B cell (primary cell): ENCODE measurements around the gene CHD5. TPM values are rescaled to one million over a fixed set of nuclear protein-coding genes. Genes with fewer than 3 reads are reported as not detected.
"Not testable (repeated sequence)": the region's sequence is repeated elsewhere in the genome, so short reads cannot be mapped to it uniquely, and the experiment has no call there.

Source experiments
- ATAC-seq: fragments of 200-7000 bp; cut with Tn5 transposase; one replicate; pipeline ENCODE4 v1.10.0; 2021; ENCODE audit warnings: low read depth, mild to moderate bottlenecking, moderate number of reproducible peaks, moderate library complexity
- CTCF ChIA-PET: fragments of 350-600 bp; sonication (Branson Sonifier 250); formaldehyde crosslinking; loops from one replicate; lab custom pipeline; 2021; ENCODE audit warnings: antibody characterized with exemption, inconsistent platforms; lab: Charles Lee
- POLR2A ChIA-PET: fragments of 350-600 bp; sonication (Branson Sonifier 250); formaldehyde crosslinking; loops from one replicate; lab custom pipeline; 2021; ENCODE audit warnings: antibody characterized with exemption; lab: Charles Lee
- DNase-seq: peaks from one replicate; pipeline ENCODE4 v3.0.0; 2013
- H2AFZ ChIP-seq: 2 replicates; pipeline ENCODE4 v1.6.1; 2012; ENCODE audit warnings: mild to moderate bottlenecking, low read depth, low read length; ENCODE audit not compliant: insufficient read depth, poor library complexity, severe bottlenecking
- H3K27ac ChIP-seq, 2 donors: 1 replicate in 1 of 2; 2 replicates in 1 of 2; pipeline ENCODE4 v1.5.1; 2012 to 2013; ENCODE audit warnings: low read length in 2 of 2, mild to moderate bottlenecking in 2 of 2, moderate library complexity in 1 of 2
- H3K27me3 ChIP-seq, 4 experiments: fragments of 200-600 bp in 1 of 4; sonication (generic) in 1 of 4; replicated peaks in 1 of 4; 1 replicate in 2 of 4; 2 replicates in 2 of 4; pipeline versions ENCODE4 v1.6.1 to v1.7.0; 2013 to 2016; ENCODE audit warnings: low read length in 3 of 4, mild to moderate bottlenecking in 2 of 4, mixed read lengths in 1 of 4, moderate library complexity in 1 of 4; ENCODE audit not compliant: insufficient read depth in 4 of 4, control insufficient read depth in 3 of 4; ENCODE audit errors: control extremely low read depth in 1 of 4
- H3K36me3 ChIP-seq, 2 experiments: replicated peaks in 1 of 2; 1 replicate in 1 of 2; 2 replicates in 1 of 2; pipeline versions ENCODE4 v1.6.1 to v1.7.1; 2013; ENCODE audit warnings: low read length in 1 of 2; ENCODE audit not compliant: insufficient read depth in 2 of 2, control insufficient read depth in 1 of 2; ENCODE audit errors: control extremely low read depth in 1 of 2, extremely low read depth in 1 of 2
- H3K4me1 ChIP-seq, 2 donors: fragments of 200-600 bp in 1 of 2; sonication (generic) in 1 of 2; 1 replicate in 1 of 2; 2 replicates in 1 of 2; pipeline versions ENCODE4 v1.5.1 to v1.6.1; 2013 to 2017; ENCODE audit warnings: low read length in 2 of 2; ENCODE audit not compliant: control insufficient read depth in 2 of 2, insufficient read depth in 2 of 2
- H3K4me2 ChIP-seq: replicated peaks from 2 replicates; pipeline ENCODE3; 2012; ENCODE audit warnings: mild to moderate bottlenecking, low read depth, low read length; ENCODE audit not compliant: poor library complexity, severe bottlenecking
- H3K4me3 ChIP-seq, 5 experiments: fragments of 200-600 bp in 1 of 5; sonication (generic) in 1 of 5; 1 replicate in 3 of 5; 2 replicates in 2 of 5; pipeline versions ENCODE4 v1.5.1 to v1.7.0; 2011 to 2016; ENCODE audit warnings: low read length in 4 of 5, mild to moderate bottlenecking in 4 of 5, low read depth in 2 of 5, control low read depth in 1 of 5, moderate library complexity in 1 of 5; ENCODE audit not compliant: insufficient read depth in 1 of 5; ENCODE audit errors: control extremely low read depth in 1 of 5, extremely low read depth in 1 of 5
- H3K79me2 ChIP-seq: fragments of 200-600 bp; sonication (generic); one replicate; pipeline ENCODE4 v1.6.0; 2016; ENCODE audit warnings: low read length; ENCODE audit not compliant: control insufficient read depth, insufficient read depth
- H3K9ac ChIP-seq: fragments of 200-600 bp; sonication (generic); 2 replicates; pipeline ENCODE4 v1.6.1; 2017; ENCODE audit warnings: mild to moderate bottlenecking, low read length, moderate library complexity
- H3K9me3 ChIP-seq, 3 donors: one replicate each; pipeline versions ENCODE4 v1.6.1 to v1.7.1; 2013; ENCODE audit warnings: low read length in 2 of 3; ENCODE audit not compliant: control insufficient read depth in 2 of 3, insufficient read depth in 1 of 3; ENCODE audit errors: control extremely low read depth in 1 of 3
- H4K20me1 ChIP-seq: 2 replicates; pipeline ENCODE4 v1.6.0; 2012; ENCODE audit warnings: mild to moderate bottlenecking, low read length; ENCODE audit not compliant: insufficient read depth, control insufficient read depth, poor library complexity, severe bottlenecking
- H3K27ac Mint-ChIP-seq: one replicate; pipeline ENCODE4 v1.8.0; 2021; ENCODE audit warnings: mixed read lengths
- H3K27me3 Mint-ChIP-seq: one replicate; pipeline ENCODE4 v1.8.0; 2021; ENCODE audit warnings: mixed read lengths
- H3K4me1 Mint-ChIP-seq: one replicate; pipeline ENCODE4 v1.8.0; 2021; ENCODE audit warnings: mixed read lengths
- H3K4me3 Mint-ChIP-seq: one replicate; pipeline ENCODE4 v1.8.0; 2021; ENCODE audit warnings: mixed read lengths
- H3K9me3 Mint-ChIP-seq: one replicate; pipeline ENCODE4 v1.8.0; 2022; ENCODE audit warnings: mixed read lengths; ENCODE audit not compliant: insufficient read depth
- EZH2 ChIP-seq: IDR thresholded peaks from 2 replicates; pipeline ENCODE4 v1.6.1; 2012; ENCODE audit warnings: borderline replicate concordance, low read depth, mild to moderate bottlenecking, moderate library complexity, low read length; ENCODE audit not compliant: insufficient read depth, poor library complexity, severe bottlenecking
- WGBS: methylation state at CpG from one replicate; pipeline ENCODE4 v1.1.5; 2013; ENCODE audit warnings: missing lambda C conversion rate; ENCODE audit not compliant: insufficient coverage; 5-methylcytosine and 5-hydroxymethylcytosine counted together
- intact Hi-C: fragments of 100-400 bp; cut with micrococcal nuclease; formaldehyde crosslinking; loops from one replicate; pipeline ENCODE4 v1.10.0; 2022
- polyA plus RNA-seq: library from polyadenylated mRNA; depleted of rRNA; stranded (reverse); fragments of >200 nt; gene quantifications from 2 replicates; pipeline ENCODE4 v1.2.3, GENCODE V29; 2012
- total RNA-seq, 2 donors: library from RNA; stranded (reverse); fragments of 120-200 nt in 1 of 2; gene quantifications; 1 replicate in 1 of 2; 2 replicates in 1 of 2; pipeline versions ENCODE4 v1.2.3 to v1.2.4, GENCODE V29; 2013 to 2022
- TF ChIP-seq, protein P1 (sequence below): fragments of 200-600 bp; IDR thresholded peaks from one replicate; pipeline ENCODE4 v1.8.0; 2022; ENCODE audit warnings: antibody characterized with exemption, mild to moderate bottlenecking

Gene CHD5
- total and polyA plus RNA-seq, 2 donors (not counting 1 experiment from before 2014, with no cell fraction given), result 0.18 to 0.20 TPM

GRCh38 chr1:6077919-6078318, 102.2 kb downstream of the CHD5 start:
- Histone ChIP-seq H3K27me3 (no peaks in the 10 kb centered on the region), H3K79me2 (no peaks in the 10 kb centered on the region), H3K4me3 (no peak overlapping the region), H3K4me2 (no peak overlapping the region), H3K9ac (no peak overlapping the region), H3K4me1 (no peaks in the 10 kb centered on the region), H3K27ac (no peak overlapping the region), H4K20me1 (peaks cover 23% of the 10 kb centered on the region), H3K36me3 (peaks cover 0 to 57% of the 10 kb centered on the region in 2 experiments), H3K9me3 (no peaks in the 10 kb centered on the region), H2AFZ (no peak overlapping the region)
- intact Hi-C loops, result no loop called here
- WGBS, result 97% methylated on average over 16 of the region's 16 CpGs
- Mint-ChIP-seq H3K9me3 (no peaks in the 10 kb centered on the region), H3K27me3 (no peaks in the 10 kb centered on the region), H3K27ac (no peak overlapping the region), H3K4me1 (no peaks in the 10 kb centered on the region), H3K4me3 (no peak overlapping the region)
- ATAC-seq (no peak), DNase-seq (no peak)
- CTCF ChIA-PET, result no interaction called here
- TF ChIP-seq, protein P1, sequence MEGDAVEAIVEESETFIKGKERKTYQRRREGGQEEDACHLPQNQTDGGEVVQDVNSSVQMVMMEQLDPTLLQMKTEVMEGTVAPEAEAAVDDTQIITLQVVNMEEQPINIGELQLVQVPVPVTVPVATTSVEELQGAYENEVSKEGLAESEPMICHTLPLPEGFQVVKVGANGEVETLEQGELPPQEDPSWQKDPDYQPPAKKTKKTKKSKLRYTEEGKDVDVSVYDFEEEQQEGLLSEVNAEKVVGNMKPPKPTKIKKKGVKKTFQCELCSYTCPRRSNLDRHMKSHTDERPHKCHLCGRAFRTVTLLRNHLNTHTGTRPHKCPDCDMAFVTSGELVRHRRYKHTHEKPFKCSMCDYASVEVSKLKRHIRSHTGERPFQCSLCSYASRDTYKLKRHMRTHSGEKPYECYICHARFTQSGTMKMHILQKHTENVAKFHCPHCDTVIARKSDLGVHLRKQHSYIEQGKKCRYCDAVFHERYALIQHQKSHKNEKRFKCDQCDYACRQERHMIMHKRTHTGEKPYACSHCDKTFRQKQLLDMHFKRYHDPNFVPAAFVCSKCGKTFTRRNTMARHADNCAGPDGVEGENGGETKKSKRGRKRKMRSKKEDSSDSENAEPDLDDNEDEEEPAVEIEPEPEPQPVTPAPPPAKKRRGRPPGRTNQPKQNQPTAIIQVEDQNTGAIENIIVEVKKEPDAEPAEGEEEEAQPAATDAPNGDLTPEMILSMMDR, result no peak
- no peak for TF ChIP-seq EZH2
- POLR2A ChIA-PET, result no interaction called here

DNA sequence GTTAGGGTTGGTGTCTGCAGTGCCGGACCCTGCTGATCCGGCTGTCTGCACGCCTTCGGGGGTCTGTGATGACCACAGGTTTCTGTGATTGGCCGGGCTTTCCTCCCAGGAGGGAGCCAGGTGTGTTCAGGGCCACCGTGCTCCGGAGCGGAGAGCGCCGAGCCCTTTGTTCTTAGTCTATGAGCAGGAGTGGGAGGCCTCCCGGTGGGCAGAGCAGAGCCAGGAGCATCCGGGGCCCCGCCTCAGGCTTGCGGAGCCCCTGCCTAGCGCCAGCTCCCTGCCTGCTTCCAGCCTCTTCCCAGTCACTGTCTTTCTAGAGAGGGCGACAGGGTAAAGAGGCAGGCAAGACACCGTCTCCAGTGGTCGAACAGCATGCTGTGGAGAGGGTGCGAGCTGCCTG, 102.6 kb downstream of the CHD5 start:
- Histone ChIP-seq H3K9me3 (no peaks in the 10 kb centered on the region), H3K79me2 (no peaks in the 10 kb centered on the region), H3K36me3 (peaks cover 0 to 56% of the 10 kb centered on the region in 2 experiments), H3K27me3 (no peaks in the 10 kb centered on the region), H3K4me2 (no peak overlapping the region), H3K9ac (no peak overlapping the region), H3K4me3 (no peak overlapping the region), H4K20me1 (peaks cover 22% of the 10 kb centered on the region), H3K27ac (no peak overlapping the region), H3K4me1 (no peaks in the 10 kb centered on the region), H2AFZ (no peak overlapping the region)
- H3K4me1 Mint-ChIP-seq, result no peaks in the 10 kb centered on the region
- WGBS, result 95% methylated on average over 19 of the region's 19 CpGs
- intact Hi-C loops, result no loop called here
- TF ChIP-seq EZH2, result no peak
- TF ChIP-seq, protein P1, result no peak
- ChIA-PET POLR2A (no interaction called here), CTCF (no interaction called here)
- no peaks in the 10 kb centered on the region for H3K27me3 Mint-ChIP-seq
- H3K27ac Mint-ChIP-seq, result no peak overlapping the region
- DNase-seq, result no peak
- no peak overlapping the region for H3K4me3 Mint-ChIP-seq
- no peaks in the 10 kb centered on the region for H3K9me3 Mint-ChIP-seq
- no peak for ATAC-seq

- H4K20me1 ChIP-seq, result peaks cover 18% of the 10 kb centered on the region
- H3K4me3 Mint-ChIP-seq, H3K27me3 ChIP-seq, H3K9me3 ChIP-seq, H3K27me3 Mint-ChIP-seq, H3K9ac ChIP-seq, DNase-seq, intact Hi-C loops, H3K4me2 ChIP-seq, H3K79me2 ChIP-seq, H3K9me3 Mint-ChIP-seq, POLR2A ChIA-PET, H3K4me3 ChIP-seq, H3K4me1 Mint-ChIP-seq, H3K4me1 ChIP-seq, H3K27ac ChIP-seq, ATAC-seq, H3K27ac Mint-ChIP-seq, H2AFZ ChIP-seq: not testable (repeated sequence)
- CTCF ChIA-PET, result interaction anchor here (0.6 kb wide), 1 partner anchor 183 kb away, joined by 3 read pairs; no protein-coding TSS in a partner anchor
- peaks cover 0 to 54% of the 10 kb centered on the region in 2 experiments for H3K36me3 ChIP-seq
- 93% methylated on average over 2 of the region's 8 CpGs for WGBS
Measured at GRCh38 chr1:6077061-6077460, 103.1 kb downstream of the CHD5 start.
